Lung (tissue), 13 donors: ENCODE data around the gene ARSG. TPM values are rescaled to one million over a fixed set of nuclear protein-coding genes. Genes with fewer than 3 reads are reported as not detected.

ENCODE experiments used
- ATAC-seq: fragments of 200-7000 bp; cut with Tn5 transposase; one replicate; pipeline ENCODE4 v1.9.1; 2020; ENCODE audit warnings: moderate number of reproducible peaks; ENCODE audit not compliant: insufficient read depth, low FRiP score
- DNase-seq, 3 donors: peaks; one replicate each; pipeline ENCODE4 v3.0.0-alpha.2; 2013 to 2017
- H3K27ac ChIP-seq, 2 donors: one replicate each; pipeline ENCODE4 v1.5.1; 2013; ENCODE audit warnings: mild to moderate bottlenecking in 2 of 2, moderate library complexity in 2 of 2, control low read depth in 1 of 2, inconsistent platforms in 1 of 2, low read depth in 1 of 2, low read length in 1 of 2
- H3K27me3 ChIP-seq, 3 donors: one replicate each; pipeline ENCODE4 v1.5.1; 2013; ENCODE audit warnings: low read length in 2 of 3; ENCODE audit not compliant: control insufficient read depth in 3 of 3, insufficient read depth in 3 of 3
- H3K36me3 ChIP-seq, 4 donors: one replicate each; pipeline ENCODE4 v1.5.1; 2013; ENCODE audit warnings: low read length in 4 of 4, mild to moderate bottlenecking in 1 of 4, moderate library complexity in 1 of 4; ENCODE audit not compliant: control insufficient read depth in 4 of 4, insufficient read depth in 4 of 4
- H3K4me1 ChIP-seq, 5 donors: one replicate each; pipeline ENCODE4 v1.5.1; 2013; ENCODE audit warnings: low read length in 5 of 5, mild to moderate bottlenecking in 2 of 5, moderate library complexity in 1 of 5; ENCODE audit not compliant: control insufficient read depth in 5 of 5, insufficient read depth in 5 of 5
- H3K4me3 ChIP-seq: one replicate; pipeline ENCODE4 v1.5.1; 2013; ENCODE audit warnings: mild to moderate bottlenecking, control low read depth, moderate library complexity
- H3K9ac ChIP-seq, 2 donors: one replicate each; pipeline ENCODE4 v1.5.1; 2013; ENCODE audit warnings: low read length in 2 of 2, control low read depth in 1 of 2; ENCODE audit not compliant: insufficient read depth in 1 of 2
- H3K9me3 ChIP-seq, 4 donors: one replicate each; pipeline ENCODE4 v1.5.1; 2013; ENCODE audit warnings: low read length in 3 of 4, mild to moderate bottlenecking in 1 of 4, moderate library complexity in 1 of 4; ENCODE audit not compliant: control insufficient read depth in 4 of 4, insufficient read depth in 3 of 4
- WGBS, 2 donors: extraction: QIAGEN DNeasy Blood & Tissue Kit; methylation state at CpG; one replicate each; pipeline ENCODE4 v1.1.7; 2013; 5-methylcytosine and 5-hydroxymethylcytosine counted together
- polyA plus RNA-seq, 2 donors: library from polyadenylated mRNA; stranded (reverse); fragments of 200-250 nt; gene quantifications; one replicate each; pipeline ENCODE4 v1.2.1, GENCODE V29; 2013
- small RNA-seq: library from RNA; depleted of rRNA; stranded (forward); fragments of <200 nt; gene quantifications from one replicate; pipeline ENCODE3, GENCODE V24; 2014; ENCODE audit warnings: low replicate concordance
- total RNA-seq, 2 donors: library from RNA; depleted of rRNA in 1 of 2; stranded (reverse); fragments of >200 nt in 1 of 2; gene quantifications; one replicate each; pipeline ENCODE4 v1.2.1, GENCODE V29; 2014 to 2021
- TF ChIP-seq, protein P1 (sequence below): IDR thresholded peaks from 2 replicates; pipeline ENCODE4 v1.5.1; 2012; ENCODE audit warnings: mild to moderate bottlenecking; ENCODE audit errors: control extremely low read depth, extremely low read depth
- donor health status: control.
- donor health status: control.
- donor health status: Bipolar disorder and iron deficiency.
- donor health status: healthy.
- donor health status: DM: yes; HTN: yes; CAD: no.

Gene ARSG
- total and polyA plus RNA-seq, 4 donors = 1.5 to 9.3 (median 4.3) TPM

DNA sequence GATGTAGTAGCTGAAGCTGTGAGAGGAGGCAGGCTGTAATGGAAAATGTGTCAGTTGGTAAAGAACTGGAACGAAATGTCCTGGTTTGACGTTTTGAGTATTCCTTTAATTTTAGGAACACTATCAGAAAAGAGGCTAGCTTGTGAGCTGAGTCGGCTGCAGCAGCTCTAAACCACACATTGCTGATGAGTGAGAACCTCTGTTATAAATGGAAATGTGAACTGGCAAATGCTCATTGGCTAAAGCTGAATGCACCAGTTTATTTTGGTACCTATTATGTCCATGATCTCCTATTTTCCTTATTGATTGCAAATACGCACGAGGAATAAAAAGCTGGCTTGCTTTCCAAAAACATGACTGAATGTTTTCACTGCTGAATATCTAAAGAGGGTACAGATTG lies 177.0 kb downstream of the ARSG start:
- H3K4me3 ChIP-seq = no peak overlapping the region
- H3K9me3 ChIP-seq = no peaks in the 10 kb centered on the region
- DNase-seq (no peak), ATAC-seq (no peak)
- H3K36me3 ChIP-seq = no peaks in the 10 kb centered on the region
- 61 to 77% methylated on average over 5 of the region's 5 CpGs for WGBS, 2 donors
- H3K27me3 ChIP-seq = no peaks in the 10 kb centered on the region
- peak overlapping the region in 1 of 2 donors; percentile 90 for H3K27ac ChIP-seq
- no peak overlapping the region for H3K9ac ChIP-seq
- H3K4me1 ChIP-seq = peaks cover 0 to 8% (median 0%) of the 10 kb centered on the region in 5 donors
- TF ChIP-seq, protein P1, sequence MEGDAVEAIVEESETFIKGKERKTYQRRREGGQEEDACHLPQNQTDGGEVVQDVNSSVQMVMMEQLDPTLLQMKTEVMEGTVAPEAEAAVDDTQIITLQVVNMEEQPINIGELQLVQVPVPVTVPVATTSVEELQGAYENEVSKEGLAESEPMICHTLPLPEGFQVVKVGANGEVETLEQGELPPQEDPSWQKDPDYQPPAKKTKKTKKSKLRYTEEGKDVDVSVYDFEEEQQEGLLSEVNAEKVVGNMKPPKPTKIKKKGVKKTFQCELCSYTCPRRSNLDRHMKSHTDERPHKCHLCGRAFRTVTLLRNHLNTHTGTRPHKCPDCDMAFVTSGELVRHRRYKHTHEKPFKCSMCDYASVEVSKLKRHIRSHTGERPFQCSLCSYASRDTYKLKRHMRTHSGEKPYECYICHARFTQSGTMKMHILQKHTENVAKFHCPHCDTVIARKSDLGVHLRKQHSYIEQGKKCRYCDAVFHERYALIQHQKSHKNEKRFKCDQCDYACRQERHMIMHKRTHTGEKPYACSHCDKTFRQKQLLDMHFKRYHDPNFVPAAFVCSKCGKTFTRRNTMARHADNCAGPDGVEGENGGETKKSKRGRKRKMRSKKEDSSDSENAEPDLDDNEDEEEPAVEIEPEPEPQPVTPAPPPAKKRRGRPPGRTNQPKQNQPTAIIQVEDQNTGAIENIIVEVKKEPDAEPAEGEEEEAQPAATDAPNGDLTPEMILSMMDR = no peak

DNA sequence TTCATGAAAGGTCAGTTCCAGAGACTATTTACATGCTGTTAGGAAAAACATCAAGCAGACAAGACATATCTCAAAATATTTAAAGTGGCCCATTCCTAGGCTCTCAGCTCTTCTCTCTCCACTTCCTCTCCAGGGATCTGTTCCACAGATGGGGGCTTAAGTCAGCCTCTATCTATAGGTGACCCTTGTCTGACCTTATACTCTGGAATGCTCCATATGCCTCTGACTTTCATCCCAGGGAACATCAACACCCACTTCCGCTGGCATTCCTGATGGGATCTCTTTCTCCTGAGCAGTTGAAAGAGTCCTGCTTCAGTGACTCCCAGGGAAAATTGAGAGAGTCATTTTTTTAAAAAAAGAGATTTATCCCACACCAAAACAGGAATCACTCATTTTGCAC lies 177.5 kb downstream of the ARSG start:
- Histone ChIP-seq H3K36me3 (no peaks in the 10 kb centered on the region), H3K27me3 (no peaks in the 10 kb centered on the region), H3K27ac (peak overlapping the region in 1 of 2 donors; percentile 90), H3K4me1 (peaks cover 0 to 8% (median 0%) of the 10 kb centered on the region in 5 donors), H3K9me3 (no peaks in the 10 kb centered on the region), H3K4me3 (no peak overlapping the region), H3K9ac (no peak overlapping the region)
- WGBS, 2 donors = 88 to 91% methylated on average over 1 of the region's 1 CpG
- no peak for ATAC-seq
- DNase-seq = no peak
- TF ChIP-seq, protein P1 = no peak

Small RNA genes lying within 50 kb of the gene (small RNA-seq; reads per million reads assigned to genes)
- not detected for gene MIR635

Other genes starting within 250 kb of the ARSG start
- gene AMZ2, start 43.5 kb upstream of the ARSG start, total RNA-seq = 10 to 100 TPM; 27.1 to 52.8 TPM
- gene AMZ2, start 43.5 kb upstream of the ARSG start, polyA plus RNA-seq = 10 to 100 TPM; 37.0 to 55.2 TPM
- gene SLC16A6, start 368 bp upstream of the ARSG start, total RNA-seq = 1 to 10 TPM; 2.3 to 7.2 TPM
- 10 to 100 TPM in 1 of 2 donors, 1 to 10 TPM in 1; 2.0 to 10.9 TPM for gene SLC16A6, start 368 bp upstream of the ARSG start, polyA plus RNA-seq
- 10 to 100 TPM; 31.7 to 58.5 TPM for gene WIPI1, start 166.0 kb downstream of the ARSG start, total RNA-seq
- gene WIPI1, start 166.0 kb downstream of the ARSG start, polyA plus RNA-seq = 10 to 100 TPM; 30.4 to 51.9 TPM
- 100 to 1,000 TPM; 377 to 422 TPM for gene PRKAR1A, start 220.9 kb downstream of the ARSG start, total RNA-seq
- gene PRKAR1A, start 220.9 kb downstream of the ARSG start, polyA plus RNA-seq = 100 to 1,000 TPM in 1 of 2 donors, 10 to 100 TPM in 1; 74.0 to 152 TPM